ENCODE measurements around the gene MRPS18A.

Gene MRPS18A

DNA sequence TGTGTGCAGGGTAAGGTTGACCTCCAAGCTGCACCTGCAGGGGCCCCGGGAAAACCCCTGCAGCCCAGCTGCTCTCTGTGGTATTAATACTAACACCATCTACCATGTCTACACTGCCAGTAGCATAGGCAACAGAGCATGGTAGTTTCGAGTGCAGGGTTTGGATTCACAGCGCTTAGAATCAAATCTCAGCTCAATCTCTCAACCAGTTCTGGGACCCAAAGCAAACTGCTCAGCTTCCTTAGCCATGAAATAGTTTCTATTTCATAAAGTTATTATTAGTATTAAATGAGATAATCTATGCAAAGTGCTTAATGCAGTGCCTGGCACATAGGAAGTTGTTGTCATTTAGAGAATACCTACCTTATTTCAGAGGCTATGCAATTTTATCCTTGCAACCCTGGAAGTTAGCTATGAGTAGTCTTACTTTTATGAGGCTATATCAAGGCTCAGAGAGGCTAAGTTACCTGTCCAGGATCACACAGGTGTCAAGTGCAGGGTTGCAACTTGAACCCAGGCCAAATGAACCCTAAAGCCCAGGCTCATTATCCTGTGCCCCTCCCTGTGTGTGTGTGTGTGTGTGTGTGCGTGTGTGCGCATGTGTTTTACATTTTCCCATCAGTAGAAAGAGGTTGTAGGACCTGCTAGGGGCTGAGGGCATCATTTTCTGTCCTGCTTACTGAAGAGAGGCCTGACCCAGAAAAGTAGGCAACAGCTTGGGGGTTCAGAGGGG, 27.6 kb upstream of the MRPS18A start:
- no peak overlapping the region for H3K9ac ChIP-seq (ENCODE audit: low read length)
- H3K4me3 ChIP-seq (ENCODE audit: low read depth, low read length, poor library complexity, severe bottlenecking) = no peak overlapping the region
- H3K4me1 ChIP-seq (ENCODE audit: insufficient read depth, low read length, severe bottlenecking) = peaks cover 28% of the 10 kb centered on the region
- H3K27ac ChIP-seq (ENCODE audit: low read depth, low read length, poor library complexity, severe bottlenecking) = peak overlapping the region; percentile 41
- no peak overlapping the region for H2AFZ ChIP-seq (ENCODE audit: low read length)
- H3F3A ChIP-seq (ENCODE audit: insufficient read depth, low read length) = no peaks in the 10 kb centered on the region
- H3K4me2 ChIP-seq (ENCODE audit: low read length) = peak overlapping the region; percentile 8; the same call in 1 of the 2 replicates
- H3K9me3 ChIP-seq (ENCODE audit: low read length) = no peaks in the 10 kb centered on the region
- H3K79me2 ChIP-seq (ENCODE audit: insufficient read depth, low read length) = no peaks in the 10 kb centered on the region
- no peaks in the 10 kb centered on the region for H3K36me3 ChIP-seq (ENCODE audit: insufficient read depth, low read length)
- H3K9me2 ChIP-seq (ENCODE audit: low read depth, low read length) = no peaks in the 10 kb centered on the region
- H4K20me1 ChIP-seq (ENCODE audit: insufficient read depth, low read length) = no peaks in the 10 kb centered on the region
- H3K27me3 ChIP-seq (ENCODE audit: insufficient read depth, low read length) = no peaks in the 10 kb centered on the region; the same call in 1 of the 2 replicates
- TF ChIP-seq, protein P1, sequence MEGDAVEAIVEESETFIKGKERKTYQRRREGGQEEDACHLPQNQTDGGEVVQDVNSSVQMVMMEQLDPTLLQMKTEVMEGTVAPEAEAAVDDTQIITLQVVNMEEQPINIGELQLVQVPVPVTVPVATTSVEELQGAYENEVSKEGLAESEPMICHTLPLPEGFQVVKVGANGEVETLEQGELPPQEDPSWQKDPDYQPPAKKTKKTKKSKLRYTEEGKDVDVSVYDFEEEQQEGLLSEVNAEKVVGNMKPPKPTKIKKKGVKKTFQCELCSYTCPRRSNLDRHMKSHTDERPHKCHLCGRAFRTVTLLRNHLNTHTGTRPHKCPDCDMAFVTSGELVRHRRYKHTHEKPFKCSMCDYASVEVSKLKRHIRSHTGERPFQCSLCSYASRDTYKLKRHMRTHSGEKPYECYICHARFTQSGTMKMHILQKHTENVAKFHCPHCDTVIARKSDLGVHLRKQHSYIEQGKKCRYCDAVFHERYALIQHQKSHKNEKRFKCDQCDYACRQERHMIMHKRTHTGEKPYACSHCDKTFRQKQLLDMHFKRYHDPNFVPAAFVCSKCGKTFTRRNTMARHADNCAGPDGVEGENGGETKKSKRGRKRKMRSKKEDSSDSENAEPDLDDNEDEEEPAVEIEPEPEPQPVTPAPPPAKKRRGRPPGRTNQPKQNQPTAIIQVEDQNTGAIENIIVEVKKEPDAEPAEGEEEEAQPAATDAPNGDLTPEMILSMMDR (IDR thresholded peaks at IDR 0.05; ENCODE audit: low read length) = no peak
- no peak for TF ChIP-seq EZH2 (IDR thresholded peaks at IDR 0.05; ENCODE audit: borderline replicate concordance, low read length)

GRCh38 chr6:43714311-43715055, 26.9 kb upstream of the MRPS18A start:
- Histone ChIP-seq H3K36me3 (ENCODE audit: insufficient read depth, low read length) (no peaks in the 10 kb centered on the region), H3K27me3 (ENCODE audit: insufficient read depth, low read length) (no peaks in the 10 kb centered on the region), H3K9me2 (ENCODE audit: low read depth, low read length) (no peaks in the 10 kb centered on the region), H4K20me1 (ENCODE audit: insufficient read depth, low read length) (no peaks in the 10 kb centered on the region), H3F3A (ENCODE audit: insufficient read depth, low read length) (no peaks in the 10 kb centered on the region), H3K4me3 (ENCODE audit: low read depth, low read length, poor library complexity, severe bottlenecking) (no peak overlapping the region), H3K9me3 (ENCODE audit: low read length) (no peaks in the 10 kb centered on the region), H3K79me2 (ENCODE audit: insufficient read depth, low read length) (no peaks in the 10 kb centered on the region), H3K9ac (ENCODE audit: low read length) (no peak overlapping the region), H3K27ac (ENCODE audit: low read depth, low read length, poor library complexity, severe bottlenecking) (peak overlapping the region; percentile 41), H2AFZ (ENCODE audit: low read length) (no peak overlapping the region), H3K4me2 (ENCODE audit: low read length) (peak overlapping the region; percentile 8; the same call in 1 of the 2 replicates), H3K4me1 (ENCODE audit: insufficient read depth, low read length, severe bottlenecking) (peaks cover 28% of the 10 kb centered on the region)
- TF ChIP-seq EZH2 (IDR thresholded peaks at IDR 0.05; ENCODE audit: borderline replicate concordance, low read length) = no peak
- TF ChIP-seq, protein P1 (IDR thresholded peaks at IDR 0.05; ENCODE audit: low read length) = no peak

DNA sequence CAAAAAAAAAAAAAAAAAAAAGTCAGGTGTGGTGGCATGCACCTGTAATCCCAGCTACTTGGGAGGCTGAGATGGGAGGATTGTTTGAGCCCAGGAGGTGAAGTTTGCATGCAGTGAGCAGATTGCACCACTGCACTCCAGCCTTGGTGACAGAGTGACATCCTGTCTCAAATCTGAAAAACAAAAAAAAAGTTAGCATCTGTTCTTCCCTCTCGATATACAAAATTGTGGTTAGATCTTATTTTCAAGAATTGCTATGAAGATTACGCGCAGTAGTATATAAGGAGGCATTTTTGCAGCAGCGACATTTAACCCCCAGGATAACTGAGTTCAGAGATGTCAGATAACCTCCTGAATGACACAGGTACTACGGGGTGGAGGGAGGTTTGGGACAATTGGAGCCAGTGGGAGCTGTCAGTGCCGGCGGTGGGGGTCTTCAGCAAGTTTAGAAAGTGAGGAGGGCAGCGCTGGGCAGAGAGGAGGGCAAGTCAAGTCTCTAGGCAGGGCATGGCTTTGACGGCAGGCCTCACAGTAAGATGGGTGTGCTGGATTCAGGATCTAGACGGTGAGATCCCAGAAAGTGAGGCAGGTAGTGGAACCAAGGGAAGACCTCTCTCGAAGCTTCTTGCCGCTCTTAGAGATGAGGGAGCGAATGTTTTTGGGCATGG, 26.2 kb upstream of the MRPS18A start:
- H3K9me2 ChIP-seq (ENCODE audit: low read depth, low read length) = no peaks in the 10 kb centered on the region
- H3K9me3 ChIP-seq (ENCODE audit: low read length) = no peaks in the 10 kb centered on the region
- peaks cover 28% of the 10 kb centered on the region for H3K4me1 ChIP-seq (ENCODE audit: insufficient read depth, low read length, severe bottlenecking)
- peak overlapping the region; percentile 41 for H3K27ac ChIP-seq (ENCODE audit: low read depth, low read length, poor library complexity, severe bottlenecking)
- no peak overlapping the region for H3K4me3 ChIP-seq (ENCODE audit: low read depth, low read length, poor library complexity, severe bottlenecking)
- no peak overlapping the region; the same call in 1 of the 2 replicates for H3K4me2 ChIP-seq (ENCODE audit: low read length)
- no peaks in the 10 kb centered on the region for H3K27me3 ChIP-seq (ENCODE audit: insufficient read depth, low read length)
- no peak overlapping the region for H3K9ac ChIP-seq (ENCODE audit: low read length)
- no peaks in the 10 kb centered on the region for H4K20me1 ChIP-seq (ENCODE audit: insufficient read depth, low read length)
- H2AFZ ChIP-seq (ENCODE audit: low read length) = no peak overlapping the region
- no peaks in the 10 kb centered on the region for H3K79me2 ChIP-seq (ENCODE audit: insufficient read depth, low read length)
- no peak for TF ChIP-seq EZH2 (IDR thresholded peaks at IDR 0.05; ENCODE audit: borderline replicate concordance, low read length)
- TF ChIP-seq, protein P1 (IDR thresholded peaks at IDR 0.05; ENCODE audit: low read length) = no peak
- no peaks in the 10 kb centered on the region for H3K36me3 ChIP-seq (ENCODE audit: insufficient read depth, low read length)
- H3F3A ChIP-seq (ENCODE audit: insufficient read depth, low read length) = no peaks in the 10 kb centered on the region
